K562 (cell line): ENCODE measurements around the gene MOCOS.

Experiments used
- EHMT2 ChIP-seq: fragments of 450-650 bp; IDR thresholded peaks from 2 replicates; pipeline ENCODE4 v1.6.1; 2018; ENCODE audit warnings: antibody characterized with exemption
- EZH2 ChIP-seq: IDR thresholded peaks from 2 replicates; pipeline ENCODE4 v1.6.1; 2012; ENCODE audit warnings: low read depth, mild to moderate bottlenecking, inconsistent platforms, low read length, borderline replicate concordance
- NFE2L1 ChIP-seq: fragments of 450-650 bp; IDR thresholded peaks from 2 replicates; pipeline ENCODE4 v1.6.1; 2016; ENCODE audit warnings: missing genetic modification characterization, low read depth, mild to moderate bottlenecking, missing compliant biosample characterization, moderate library complexity, borderline replicate concordance
- NR2C2 ChIP-seq, 2 experiments: fragments of 200-800 bp in 1 of 2; sonication (Bioruptor generic) in 1 of 2; sonication (generic) in 1 of 2; formaldehyde crosslinking in 1 of 2; IDR thresholded peaks; 2 replicates each; pipeline versions ENCODE4 v1.6.1 to v1.8.0; 2016 to 2022; ENCODE audit warnings: mild to moderate bottlenecking in 1 of 2, missing compliant biosample characterization in 1 of 2, missing genetic modification characterization in 1 of 2, missing genetic modification reagents in 1 of 2
- POLR2A ChIP-seq: fragments of 450-650 bp; conservative IDR thresholded peaks from 2 replicates; pipeline ENCODE4 v1.6.1; 2016
- SETDB1 ChIP-seq: IDR thresholded peaks from one replicate; pipeline ENCODE4 v1.6.1; 2012; ENCODE audit warnings: low read length, control low read depth, inconsistent platforms
- SPI1 ChIP-seq: IDR thresholded peaks from 2 replicates; pipeline ENCODE4 v1.6.1; 2011; ENCODE audit warnings: low read depth, low read length, control low read depth, borderline replicate concordance
- ZBTB7A ChIP-seq: IDR thresholded peaks from 2 replicates; pipeline ENCODE4 v1.6.1; 2011; ENCODE audit warnings: low read depth, mild to moderate bottlenecking, low read length, moderate library complexity, borderline replicate concordance; ENCODE audit not compliant: control insufficient read depth
- ZNF23 ChIP-seq: fragments of 250-450 bp; sonication (Bioruptor Pico); IDR thresholded peaks from 2 replicates; pipeline ENCODE4 v1.4.0; 2020; ENCODE audit warnings: mild to moderate bottlenecking
- ZNF274 ChIP-seq: IDR thresholded peaks from 2 replicates; pipeline ENCODE4 v1.6.1; 2011; ENCODE audit warnings: low read depth, mild to moderate bottlenecking, low read length, moderate library complexity, borderline replicate concordance
- TF ChIP-seq, protein P1 (sequence below), 3 experiments: IDR thresholded peaks in 2 of 3; conservative IDR thresholded peaks in 1 of 3; 2 replicates each; pipeline ENCODE4 v1.5.1; 2011 to 2012; ENCODE audit warnings: low read length in 3 of 3, mild to moderate bottlenecking in 3 of 3, control low read depth in 2 of 3, improper control_type of control experiment in 1 of 3, inconsistent platforms in 1 of 3, low read depth in 1 of 3, mixed read lengths in 1 of 3, moderate library complexity in 1 of 3; ENCODE audit not compliant: insufficient read depth in 2 of 3
- TF ChIP-seq, protein P2 (sequence below): fragments of 250-450 bp; sonication (Bioruptor Pico); IDR thresholded peaks from 2 replicates; pipeline ENCODE4 v1.6.1; 2021; ENCODE audit warnings: mild to moderate bottlenecking

DNA sequence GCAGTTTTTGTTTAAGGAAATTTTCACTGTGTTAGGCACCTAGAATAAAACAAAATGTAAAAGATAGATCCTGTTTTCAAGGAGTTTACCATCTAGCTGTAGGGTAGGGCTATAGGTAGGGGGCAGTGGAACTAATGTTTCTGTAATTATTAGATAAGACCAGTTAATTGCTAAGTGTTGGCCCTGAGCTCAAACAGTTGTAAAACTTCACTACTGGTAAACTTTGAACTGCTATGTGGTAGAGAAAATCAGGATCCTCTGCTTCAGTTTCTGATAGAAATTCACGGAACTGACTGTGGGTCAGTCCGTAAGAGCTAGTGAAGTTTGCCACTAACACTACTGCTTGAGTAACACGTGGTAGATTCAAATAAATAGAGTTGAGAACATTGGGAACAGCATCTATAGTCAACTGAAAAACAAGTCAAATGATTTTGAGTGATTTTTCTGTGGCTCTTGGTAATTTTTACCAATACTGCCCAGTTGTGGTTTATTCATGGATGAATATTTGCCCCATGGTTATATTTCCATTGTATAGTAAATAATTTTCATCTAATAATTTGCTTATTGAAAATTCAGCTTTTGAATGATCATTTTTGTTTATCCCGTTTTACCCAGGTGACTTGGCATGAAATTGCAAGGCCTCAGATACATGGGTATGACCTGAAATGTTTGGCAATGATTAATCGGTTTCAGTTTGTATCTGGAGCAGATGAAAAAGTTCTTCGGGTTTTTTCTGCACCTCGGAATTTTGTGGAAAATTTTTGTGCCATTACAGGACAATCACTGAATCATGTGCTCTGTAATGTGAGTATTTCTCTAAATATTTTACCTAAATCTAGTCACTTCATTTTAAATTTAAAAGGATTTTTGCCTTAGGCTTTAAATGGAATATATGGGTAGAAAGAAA, 31.2 kb upstream of the MOCOS start:
- no peak for TF ChIP-seq ZBTB7A
- TF ChIP-seq EHMT2: no peak
- TF ChIP-seq, protein P1, sequence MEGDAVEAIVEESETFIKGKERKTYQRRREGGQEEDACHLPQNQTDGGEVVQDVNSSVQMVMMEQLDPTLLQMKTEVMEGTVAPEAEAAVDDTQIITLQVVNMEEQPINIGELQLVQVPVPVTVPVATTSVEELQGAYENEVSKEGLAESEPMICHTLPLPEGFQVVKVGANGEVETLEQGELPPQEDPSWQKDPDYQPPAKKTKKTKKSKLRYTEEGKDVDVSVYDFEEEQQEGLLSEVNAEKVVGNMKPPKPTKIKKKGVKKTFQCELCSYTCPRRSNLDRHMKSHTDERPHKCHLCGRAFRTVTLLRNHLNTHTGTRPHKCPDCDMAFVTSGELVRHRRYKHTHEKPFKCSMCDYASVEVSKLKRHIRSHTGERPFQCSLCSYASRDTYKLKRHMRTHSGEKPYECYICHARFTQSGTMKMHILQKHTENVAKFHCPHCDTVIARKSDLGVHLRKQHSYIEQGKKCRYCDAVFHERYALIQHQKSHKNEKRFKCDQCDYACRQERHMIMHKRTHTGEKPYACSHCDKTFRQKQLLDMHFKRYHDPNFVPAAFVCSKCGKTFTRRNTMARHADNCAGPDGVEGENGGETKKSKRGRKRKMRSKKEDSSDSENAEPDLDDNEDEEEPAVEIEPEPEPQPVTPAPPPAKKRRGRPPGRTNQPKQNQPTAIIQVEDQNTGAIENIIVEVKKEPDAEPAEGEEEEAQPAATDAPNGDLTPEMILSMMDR (IDR thresholded peaks at IDR 0.05 in 2 of 3, conservative IDR thresholded peaks at IDR 0.05 in 1 of 3; ENCODE audit: insufficient read depth in 2 of 3, low read depth in 1 of 3, low read length in 3 of 3): no peak
- no peak for TF ChIP-seq SPI1
- TF ChIP-seq EZH2: no peak
- no peak for TF ChIP-seq NFE2L1 (tag)
- no peak for TF ChIP-seq SETDB1
- TF ChIP-seq NR2C2 (CRISPR knock-in tag; IDR thresholded peaks at IDR 0.05): no peak
- no peak for TF ChIP-seq NR2C2 (tag; IDR thresholded peaks at IDR 0.05)
- no peak for TF ChIP-seq ZNF23 (CRISPR knock-in tag)
- TF ChIP-seq POLR2A: no peak
- TF ChIP-seq, protein P2, sequence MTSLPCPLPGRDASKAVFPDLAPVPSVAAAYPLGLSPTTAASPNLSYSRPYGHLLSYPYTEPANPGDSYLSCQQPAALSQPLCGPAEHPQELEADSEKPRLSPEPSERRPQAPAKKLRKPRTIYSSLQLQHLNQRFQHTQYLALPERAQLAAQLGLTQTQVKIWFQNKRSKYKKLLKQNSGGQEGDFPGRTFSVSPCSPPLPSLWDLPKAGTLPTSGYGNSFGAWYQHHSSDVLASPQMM (CRISPR knock-in tag): no peak
- TF ChIP-seq ZNF274: no peak
